Mesenchymal stem cell (in vitro differentiated cells and primary cell): ENCODE data around the gene LHX3.

Experiments
- DNase-seq: peaks from one replicate; pipeline ENCODE4 v3.0.0-alpha.2; 2013
- H2AFZ ChIP-seq: one replicate; pipeline ENCODE4 v1.6.1; 2013; ENCODE audit warnings: low read depth, mild to moderate bottlenecking, control low read depth, inconsistent platforms, low read length, moderate library complexity
- H2AK5ac ChIP-seq: 2 replicates; pipeline ENCODE4 v1.6.1; 2013; ENCODE audit warnings: low read length, moderate library complexity, mild to moderate bottlenecking, inconsistent platforms; ENCODE audit not compliant: severe bottlenecking
- H2BK120ac ChIP-seq: one replicate; pipeline ENCODE4 v1.6.1; 2013; ENCODE audit warnings: low read depth, mild to moderate bottlenecking, inconsistent platforms, low read length, moderate library complexity
- H2BK12ac ChIP-seq, 2 experiments: one replicate each; pipeline ENCODE4 v1.6.1; 2013; ENCODE audit warnings: inconsistent platforms in 2 of 2, low read length in 2 of 2, mild to moderate bottlenecking in 2 of 2, moderate library complexity in 2 of 2, control low read depth in 1 of 2
- H2BK15ac ChIP-seq: one replicate; pipeline ENCODE4 v1.6.1; 2013; ENCODE audit warnings: mild to moderate bottlenecking, low read depth, inconsistent platforms; ENCODE audit not compliant: poor library complexity, severe bottlenecking
- H2BK5ac ChIP-seq: 2 replicates; pipeline ENCODE4 v1.6.1; 2013; ENCODE audit warnings: low read depth, mild to moderate bottlenecking, low read length, control low read depth, inconsistent platforms; ENCODE audit not compliant: poor library complexity, severe bottlenecking
- H3K14ac ChIP-seq, 2 experiments: one replicate each; pipeline ENCODE4 v1.6.1; 2013; ENCODE audit warnings: inconsistent platforms in 2 of 2, low read length in 2 of 2, control low read depth in 1 of 2, mild to moderate bottlenecking in 1 of 2, moderate library complexity in 1 of 2
- H3K18ac ChIP-seq, 2 experiments: one replicate each; pipeline ENCODE4 v1.6.1; 2013; ENCODE audit warnings: inconsistent platforms in 2 of 2, low read length in 2 of 2, control low read depth in 1 of 2, low read depth in 1 of 2, mild to moderate bottlenecking in 1 of 2
- H3K23ac ChIP-seq, 2 experiments: one replicate each; pipeline ENCODE4 v1.6.1; 2013; ENCODE audit warnings: inconsistent platforms in 2 of 2, low read length in 2 of 2, mild to moderate bottlenecking in 2 of 2, moderate library complexity in 2 of 2, control low read depth in 1 of 2
- H3K27ac ChIP-seq: 2 replicates; pipeline ENCODE4 v1.5.1; 2013; ENCODE audit warnings: mild to moderate bottlenecking, moderate library complexity, low read length, control low read depth, inconsistent platforms; ENCODE audit not compliant: poor library complexity, severe bottlenecking
- H3K27me3 ChIP-seq, 2 experiments: 2 replicates each; pipeline versions ENCODE4 v1.6.1 to v1.7.0; 2013; ENCODE audit warnings: low read length in 2 of 2, mild to moderate bottlenecking in 2 of 2, moderate library complexity in 2 of 2, control low read depth in 1 of 2, inconsistent platforms in 1 of 2; ENCODE audit not compliant: control insufficient read depth in 1 of 2, insufficient read depth in 1 of 2
- H3K36me3 ChIP-seq, 2 experiments: 2 replicates each; pipeline versions ENCODE4 v1.6.1 to v1.7.0; 2013; ENCODE audit warnings: low read length in 2 of 2, control low read depth in 1 of 2, inconsistent platforms in 1 of 2, low read depth in 1 of 2, mild to moderate bottlenecking in 1 of 2; ENCODE audit not compliant: insufficient read depth in 2 of 2, control insufficient read depth in 1 of 2
- H3K4ac ChIP-seq, 2 experiments: one replicate each; pipeline ENCODE4 v1.6.1; 2013; ENCODE audit warnings: inconsistent platforms in 2 of 2, low read length in 2 of 2, mild to moderate bottlenecking in 2 of 2, moderate library complexity in 2 of 2, control low read depth in 1 of 2, low read depth in 1 of 2
- H3K4me1 ChIP-seq: 2 replicates; pipeline ENCODE4 v1.6.1; 2013; ENCODE audit warnings: low read depth, low read length, control low read depth; ENCODE audit not compliant: control insufficient read depth, insufficient read depth
- H3K4me2 ChIP-seq: 2 replicates; pipeline ENCODE4 v1.6.1; 2013; ENCODE audit warnings: low read length, mild to moderate bottlenecking, inconsistent platforms; ENCODE audit not compliant: poor library complexity, severe bottlenecking
- H3K4me3 ChIP-seq, 2 experiments: 2 replicates each; pipeline versions ENCODE4 v1.5.1 to v1.7.0; 2013; ENCODE audit warnings: low read length in 2 of 2, mild to moderate bottlenecking in 2 of 2, control low read depth in 1 of 2, low read depth in 1 of 2; ENCODE audit not compliant: insufficient read depth in 1 of 2
- H3K79me1 ChIP-seq: replicated peaks from 2 replicates; pipeline ENCODE4 v1.6.1; 2013; ENCODE audit warnings: mild to moderate bottlenecking, control low read depth, low read length, inconsistent platforms; ENCODE audit not compliant: poor library complexity, severe bottlenecking
- H3K9ac ChIP-seq: 2 replicates; pipeline ENCODE4 v1.7.0; 2013; ENCODE audit warnings: mild to moderate bottlenecking, low read length, moderate library complexity
- H3K9me3 ChIP-seq: 2 replicates; pipeline ENCODE4 v1.7.0; 2013; ENCODE audit warnings: mild to moderate bottlenecking, low read length; ENCODE audit not compliant: control insufficient read depth
- H4K8ac ChIP-seq: one replicate; pipeline ENCODE4 v1.6.1; 2013; ENCODE audit warnings: inconsistent platforms, mild to moderate bottlenecking, low read length, moderate library complexity
- H4K91ac ChIP-seq: one replicate; pipeline ENCODE4 v1.6.1; 2013; ENCODE audit warnings: mild to moderate bottlenecking, low read length, inconsistent platforms
- WGBS: methylation state at CpG from one replicate; pipeline ENCODE4 v1.1.7; 2013; ENCODE audit warnings: mixed read lengths; 5-methylcytosine and 5-hydroxymethylcytosine counted together

The LHX3 gene

DNA sequence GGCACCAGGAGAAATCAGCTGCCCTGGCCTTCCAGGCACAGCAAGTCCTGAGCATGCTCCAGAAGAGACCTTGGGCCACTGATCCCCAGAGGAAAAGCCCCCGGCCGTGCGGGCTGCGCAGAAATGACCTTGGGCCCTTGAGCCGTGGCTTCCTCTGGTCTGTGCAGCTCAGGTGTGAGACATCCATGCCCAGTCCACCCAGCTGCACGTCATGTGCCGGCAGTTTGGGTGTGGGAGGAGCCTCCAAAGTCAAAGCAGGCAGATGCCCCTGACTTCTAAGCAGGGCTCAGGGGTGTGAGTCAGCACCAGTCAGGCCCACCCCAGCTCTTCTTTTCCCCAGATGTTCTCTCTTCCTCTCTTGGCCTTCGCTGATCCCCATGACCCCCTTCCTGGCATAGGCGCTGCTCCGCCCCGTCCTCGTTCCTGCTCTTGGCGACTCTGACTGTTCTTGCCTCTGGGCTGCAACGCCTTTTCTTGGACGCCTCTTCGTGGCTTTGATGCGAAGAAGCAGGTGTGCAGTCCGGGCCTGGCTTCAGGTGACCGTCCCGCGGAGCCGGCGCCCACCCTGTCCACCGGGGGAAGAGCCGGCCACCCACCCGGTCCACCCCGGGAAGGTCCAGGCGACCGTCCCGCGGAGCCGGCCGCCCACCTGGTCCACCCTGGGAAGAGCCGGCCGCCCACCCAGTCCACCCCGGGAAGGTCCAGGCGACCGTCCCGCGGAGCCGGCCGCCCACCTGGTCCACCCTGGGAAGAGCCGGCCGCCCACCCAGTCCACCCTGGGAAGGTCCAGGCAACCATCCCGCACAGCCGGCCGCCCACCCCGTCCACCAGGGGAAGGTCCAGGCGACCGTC is 46.6 kb upstream of the LHX3 start:
- Histone ChIP-seq H2AFZ (no peak overlapping the region), H3K4me2 (no peak overlapping the region), H3K18ac (no peak overlapping the region), H3K4ac (no peak overlapping the region), H2BK15ac (no peak overlapping the region), H3K9me3 (no peaks in the 10 kb centered on the region), H3K4me1 (peaks cover 13% of the 10 kb centered on the region), H2BK120ac (no peak overlapping the region), H3K14ac (no peak overlapping the region), H2BK12ac (no peak overlapping the region), H3K9ac (no peak overlapping the region), H2AK5ac (no peak overlapping the region), H4K8ac (no peak overlapping the region), H3K36me3 (no peaks in the 10 kb centered on the region), H3K27ac (no peak overlapping the region), H4K91ac (no peak overlapping the region), H3K23ac (no peak overlapping the region), H2BK5ac (no peak overlapping the region), H3K79me1 (no peaks in the 10 kb centered on the region), H3K27me3 (peaks cover 18 to 59% of the 10 kb centered on the region in 2 experiments), H3K4me3 (no peak overlapping the region)
- no peak for DNase-seq
- WGBS: 92% methylated on average over 32 of the region's 50 CpGs

DNA sequence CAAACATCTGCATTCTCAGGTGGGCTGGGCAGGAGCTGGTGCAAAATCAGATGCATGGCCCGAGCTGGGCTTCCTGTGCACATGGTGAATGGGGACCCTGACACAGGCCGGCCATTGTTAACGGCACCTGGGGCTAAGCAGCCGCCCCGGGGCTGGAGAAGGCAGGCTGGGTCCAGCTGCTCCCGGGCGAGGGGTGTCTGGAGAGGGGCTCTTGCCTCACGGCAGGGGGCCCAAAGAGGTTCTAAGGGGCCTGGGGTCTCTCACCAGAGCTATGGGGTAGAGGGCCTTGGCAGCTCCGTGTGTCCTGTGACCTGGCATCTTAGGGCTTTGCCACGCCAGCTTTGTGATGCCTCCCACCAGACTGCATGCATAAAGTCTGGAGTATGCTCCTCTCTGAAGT is 45.7 kb upstream of the LHX3 start:
- Histone ChIP-seq H4K91ac (no peak overlapping the region), H3K23ac (no peak overlapping the region)
- WGBS: 84% methylated on average over 9 of the region's 10 CpGs

DNA sequence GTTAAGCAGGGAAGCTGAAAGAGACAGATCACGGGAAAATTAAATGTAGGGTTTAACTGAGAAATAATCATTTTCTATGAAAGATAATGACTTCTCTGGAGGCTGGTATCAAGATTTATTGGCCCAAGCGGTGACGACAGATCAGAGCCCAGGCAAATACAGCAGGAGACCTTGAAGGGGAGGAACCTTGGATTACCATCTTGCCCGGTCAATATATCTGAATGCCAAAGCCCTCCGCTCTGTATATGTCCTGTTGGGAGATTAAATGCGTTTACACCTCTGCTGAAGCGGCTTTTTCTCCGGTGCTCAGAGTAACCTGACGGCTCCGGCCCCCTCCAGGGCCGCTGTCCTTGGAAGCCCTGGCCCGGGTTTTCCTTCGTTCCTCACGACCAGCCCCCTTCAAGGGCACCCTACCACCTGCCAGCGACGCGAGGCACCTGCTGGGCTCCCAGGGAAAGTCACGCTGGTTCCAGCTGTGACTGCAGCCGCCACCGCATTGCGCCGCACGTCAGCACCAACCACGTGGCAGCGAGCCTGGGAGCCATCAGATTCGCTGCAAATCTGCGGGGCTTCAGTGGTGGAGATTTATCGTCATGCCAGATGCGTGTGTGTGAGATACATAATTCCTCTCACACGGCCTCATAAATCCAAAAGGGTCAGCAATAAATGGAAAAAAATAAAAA is 45.1 kb upstream of the LHX3 start:
- Histone ChIP-seq H3K79me1 (peaks cover 2% of the 10 kb centered on the region), H3K27me3 (peaks cover 18 to 59% of the 10 kb centered on the region in 2 experiments), H3K9ac (no peak overlapping the region), H4K8ac (no peak overlapping the region), H3K4me1 (peaks cover 5% of the 10 kb centered on the region), H3K4me2 (no peak overlapping the region), H2AK5ac (no peak overlapping the region), H2BK12ac (no peak overlapping the region), H2AFZ (no peak overlapping the region), H3K14ac (no peak overlapping the region), H3K36me3 (no peaks in the 10 kb centered on the region), H2BK120ac (no peak overlapping the region), H4K91ac (no peak overlapping the region), H3K4ac (no peak overlapping the region), H3K23ac (no peak overlapping the region), H3K4me3 (no peak overlapping the region), H3K27ac (no peak overlapping the region), H3K18ac (no peak overlapping the region), H3K9me3 (no peaks in the 10 kb centered on the region), H2BK5ac (no peak overlapping the region), H2BK15ac (no peak overlapping the region)
- DNase-seq: no peak
- WGBS: 86% methylated on average over 29 of the region's 30 CpGs

More for the DNA sequence above, 45.7 kb upstream of the LHX3 start:
- no peak overlapping the region for H2BK12ac ChIP-seq
- no peak overlapping the region for H3K18ac ChIP-seq
- no peaks in the 10 kb centered on the region for H3K79me1 ChIP-seq
- DNase-seq: no peak
- H3K9ac ChIP-seq: no peak overlapping the region
- H2BK5ac ChIP-seq: no peak overlapping the region
- no peak overlapping the region for H2BK120ac ChIP-seq
- no peak overlapping the region for H4K8ac ChIP-seq
- H3K4me1 ChIP-seq: peaks cover 10% of the 10 kb centered on the region
- no peaks in the 10 kb centered on the region for H3K9me3 ChIP-seq
- no peak overlapping the region for H2BK15ac ChIP-seq
- no peak overlapping the region for H3K4ac ChIP-seq
- no peak overlapping the region for H2AFZ ChIP-seq
- no peak overlapping the region for H3K4me3 ChIP-seq
- H3K27ac ChIP-seq: no peak overlapping the region
- no peak overlapping the region for H3K14ac ChIP-seq
- H3K27me3 ChIP-seq: peaks cover 18 to 59% of the 10 kb centered on the region in 2 experiments
- no peak overlapping the region for H3K4me2 ChIP-seq
- no peak overlapping the region for H2AK5ac ChIP-seq
- no peaks in the 10 kb centered on the region for H3K36me3 ChIP-seq
